K562 (cell line): ENCODE measurements around the gene LMAN1L. TPM values are rescaled to one million over a fixed set of nuclear protein-coding genes. Genes with fewer than 3 reads are reported as not detected.
A peak's percentile ranks its signal among the peaks of the same experiment; 100 is the strongest.

ENCODE experiments used
- ATAC-seq: fragments of 200-7000 bp; cut with Tn5 transposase; 3 replicates; pipeline ENCODE4 v1.9.1; 2020; ENCODE audit warnings: moderate library complexity
- BruUV-seq: library from RNA; stranded (reverse); fragments of 400-500 nt; replicated peaks from 2 replicates; lab custom pipeline; 2021; lab: Mats Ljungman, UMichigan
- CTCF ChIA-PET: fragments of 300-600 bp; formaldehyde crosslinking; extraction: SDS; loops from one replicate; lab custom pipeline; 2021; ENCODE audit warnings: low intra/inter-chr PET ratio; lab: Yijun Ruan, JAX
- POLR2A ChIA-PET: fragments of 300-600, 350-650 bp; sonication (Branson Sonifier 250); formaldehyde crosslinking; extraction: SDS; loops from one replicate; lab custom pipeline; 2021; ENCODE audit warnings: antibody characterized with exemption, inconsistent platforms; lab: Yijun Ruan, JAX
- DNase-seq, 4 experiments: peaks; one replicate each; pipeline versions ENCODE4 v3.0.0 to v3.0.0-alpha.2; 2011 to 2018; ENCODE audit warnings: low spot score in 3 of 4, mixed read lengths in 3 of 4; ENCODE audit errors: extremely low read depth in 1 of 4
- FAIRE-seq: peaks from 2 replicates; lab custom pipeline; 2011; peaks lifted over from hg19 to GRCh38; lab: Jason Lieb, UNC
- H2AFZ ChIP-seq: 2 replicates; pipeline ENCODE4 v1.6.0; 2011; ENCODE audit warnings: low read depth, low read length, control low read depth, inconsistent platforms
- H3K27ac ChIP-seq: fragments of 200-600 bp; 3 replicates; pipeline ENCODE4 v1.8.0; 2011; ENCODE audit warnings: low read depth, mild to moderate bottlenecking, control low read depth, inconsistent platforms, low read length, moderate library complexity, mixed read lengths; ENCODE audit errors: extremely low read depth
- H3K27me3 ChIP-seq, 2 experiments: fragments of 300-600 bp in 1 of 2; 2 replicates in 1 of 2; 3 replicates in 1 of 2; pipeline versions ENCODE4 v1.6.0 to v1.8.0; 2011; ENCODE audit warnings: inconsistent platforms in 2 of 2, low read length in 2 of 2, mild to moderate bottlenecking in 1 of 2, mixed read lengths in 1 of 2, moderate library complexity in 1 of 2; ENCODE audit not compliant: control insufficient read depth in 2 of 2, insufficient read depth in 2 of 2
- H3K36me3 ChIP-seq: fragments of 300-600 bp; 3 replicates; pipeline ENCODE4 v1.8.0; 2011; ENCODE audit warnings: mild to moderate bottlenecking, low read length, inconsistent platforms; ENCODE audit not compliant: control insufficient read depth, insufficient read depth
- H3K4me1 ChIP-seq, 2 experiments: fragments of 200-600 bp in 1 of 2; replicated peaks in 1 of 2; 2 replicates in 1 of 2; 3 replicates in 1 of 2; pipeline versions ENCODE4 v1.5.1 to v1.8.0; 2011; ENCODE audit warnings: inconsistent platforms in 2 of 2, low read length in 2 of 2, mild to moderate bottlenecking in 1 of 2, mixed read lengths in 1 of 2, moderate library complexity in 1 of 2; ENCODE audit not compliant: control insufficient read depth in 2 of 2, insufficient read depth in 2 of 2
- H3K4me2 ChIP-seq: 2 replicates; pipeline ENCODE4 v1.6.1; 2011; ENCODE audit warnings: low read length, control low read depth, inconsistent platforms, mixed read lengths; ENCODE audit not compliant: insufficient read depth
- H3K4me3 ChIP-seq: fragments of 200-600 bp; sonication (generic), shearing (Covaris generic); 2 replicates; pipeline ENCODE4 v1.5.1; 2016; ENCODE audit warnings: control low read depth, inconsistent platforms
- H3K79me2 ChIP-seq: fragments of 200-600 bp; 3 replicates; pipeline ENCODE4 v1.8.0; 2011; ENCODE audit warnings: low read length, inconsistent platforms; ENCODE audit not compliant: control insufficient read depth, insufficient read depth
- H3K9ac ChIP-seq, 2 experiments: 2 replicates each; pipeline versions ENCODE4 v1.6.0 to v1.6.1; 2011; ENCODE audit warnings: low read depth in 2 of 2, low read length in 2 of 2, control low read depth in 1 of 2, inconsistent platforms in 1 of 2, mild to moderate bottlenecking in 1 of 2, mixed read lengths in 1 of 2; ENCODE audit not compliant: insufficient read depth in 1 of 2
- H3K9me1 ChIP-seq: one replicate; pipeline ENCODE4 v1.6.0; 2011; ENCODE audit warnings: inconsistent platforms, mild to moderate bottlenecking, low read length, moderate library complexity; ENCODE audit not compliant: control insufficient read depth, insufficient read depth
- H3K9me3 ChIP-seq: replicated peaks from 2 replicates; pipeline ENCODE4 v1.5.1; 2011; ENCODE audit warnings: low read depth, low read length, inconsistent platforms; ENCODE audit not compliant: control insufficient read depth, insufficient read depth
- H4K20me1 ChIP-seq: replicated peaks from 2 replicates; pipeline ENCODE4 v1.6.1; 2011; ENCODE audit warnings: low read length, inconsistent platforms, mixed read lengths; ENCODE audit not compliant: control insufficient read depth, insufficient read depth
- ASH1L ChIP-seq: fragments of 450-650 bp; IDR thresholded peaks from 2 replicates; pipeline ENCODE4 v1.6.1; 2018; ENCODE audit warnings: borderline replicate concordance, mild to moderate bottlenecking, low read depth; ENCODE audit not compliant: partially characterized antibody
- BCOR ChIP-seq: fragments of 450-650 bp; IDR thresholded peaks from 2 replicates; pipeline ENCODE4 v1.6.1; 2016
- GTF2E2 ChIP-seq: fragments of 200-800 bp; sonication (Bioruptor generic); IDR thresholded peaks from 2 replicates; pipeline ENCODE4 v1.6.1; 2016; ENCODE audit warnings: missing genetic modification characterization, missing compliant biosample characterization
- NCOA1 ChIP-seq: fragments of 450-650 bp; IDR thresholded peaks from 2 replicates; pipeline ENCODE4 v1.6.1; 2016; ENCODE audit warnings: low read depth
- POLR2AphosphoS2 ChIP-seq: IDR thresholded peaks from 2 replicates; pipeline ENCODE4 v1.6.1; 2012; ENCODE audit warnings: low read length, improper control_type of control experiment
- SNIP1 ChIP-seq: fragments of 450-650 bp; IDR thresholded peaks from 2 replicates; pipeline ENCODE4 v1.7.1; 2017; ENCODE audit warnings: low read depth, mild to moderate bottlenecking
- SPI1 ChIP-seq: IDR thresholded peaks from 2 replicates; pipeline ENCODE4 v1.6.1; 2011; ENCODE audit warnings: low read depth, low read length, control low read depth, borderline replicate concordance
- YY1 ChIP-seq, 3 experiments: IDR thresholded peaks; 2 replicates each; pipeline ENCODE4 v1.6.1; 2011; ENCODE audit warnings: low read length in 2 of 3, mild to moderate bottlenecking in 2 of 3, moderate library complexity in 2 of 3, borderline replicate concordance in 1 of 3, control low read depth in 1 of 3, low read depth in 1 of 3; ENCODE audit not compliant: insufficient read depth in 3 of 3, insufficient replicate concordance in 2 of 3, control insufficient read depth in 1 of 3, insufficient read length in 1 of 3; ENCODE audit errors: extremely low read depth in 1 of 3
- ZNF592 ChIP-seq: fragments of 450-650 bp; IDR thresholded peaks from 2 replicates; pipeline ENCODE4 v1.6.1; 2017; ENCODE audit warnings: antibody characterized with exemption, mild to moderate bottlenecking
- ZNF668 ChIP-seq: fragments of 250-450 bp; sonication (Bioruptor Pico); IDR thresholded peaks from 2 replicates; pipeline ENCODE4 v1.8.0; 2022; ENCODE audit warnings: mild to moderate bottlenecking, inconsistent platforms
- WGBS: fragments of 100-300 bp; shearing (Covaris generic); methylation state at CpG from one replicate; pipeline ENCODE4 v1.1.6; 2016; ENCODE audit warnings: low coverage, mixed read lengths; ENCODE audit not compliant: insufficient coverage; ENCODE audit errors: missing lambda C conversion rate; 5-methylcytosine and 5-hydroxymethylcytosine counted together
- in situ Hi-C: fragments of 300-500 bp; cut with MboI; formaldehyde crosslinking; loops from 4 replicates; pipeline ENCODE4 v1.15.0; 2018; ENCODE audit warnings: inconsistent platforms, mixed read lengths
- intact Hi-C: fragments of 100-400 bp; cut with micrococcal nuclease; formaldehyde crosslinking; loops from 2 replicates; pipeline ENCODE4 v1.14.2; 2022
- polyA plus RNA-seq, 8 experiments: library from polyadenylated mRNA; depleted of rRNA in 4 of 8; stranded (reverse) in 5 of 8; unstranded in 3 of 8; fragments of >200 nt; fragmentation: Nextera tagmentation in 2 of 8; fragmentation: Illumina TruSeq in 1 of 8; extraction: Ambion mirVana in 2 of 8; extraction: Trizol in 1 of 8; gene quantifications; 2 replicates each; pipeline versions ENCODE4 v1.2.1 to v1.2.3, GENCODE V29; 2011 to 2014; ENCODE audit warnings: inconsistent platforms in 1 of 8, missing spikeins in 1 of 8
- total RNA-seq, 7 experiments: library from RNA; depleted of rRNA in 6 of 7; stranded (reverse); fragments of >200 nt in 6 of 7; fragmentation: Illumina TruSeq in 2 of 7; extraction: Trizol in 2 of 7; gene quantifications; 2 replicates each; pipeline versions ENCODE4 v1.2.1 to v1.2.3, GENCODE V29; 2011 to 2021; ENCODE audit warnings: low replicate concordance in 1 of 7
- TF ChIP-seq, protein P1 (sequence below), 2 experiments: fragments of 450-650 bp in 1 of 2; sonication (generic) in 1 of 2; formaldehyde crosslinking in 1 of 2; IDR thresholded peaks in 1 of 2; conservative IDR thresholded peaks in 1 of 2; 2 replicates each; pipeline versions ENCODE4 v1.6.1 to v1.8.1; 2016 to 2023; ENCODE audit warnings: mild to moderate bottlenecking in 2 of 2, moderate library complexity in 2 of 2, inconsistent platforms in 1 of 2, missing genetic modification reagents in 1 of 2

LMAN1L gene
- total and polyA plus RNA-seq, 9 of the 15 experiments (the other 6 are each of a cell fraction or from before 2014, with no cell fraction given), result not detected

DNA sequence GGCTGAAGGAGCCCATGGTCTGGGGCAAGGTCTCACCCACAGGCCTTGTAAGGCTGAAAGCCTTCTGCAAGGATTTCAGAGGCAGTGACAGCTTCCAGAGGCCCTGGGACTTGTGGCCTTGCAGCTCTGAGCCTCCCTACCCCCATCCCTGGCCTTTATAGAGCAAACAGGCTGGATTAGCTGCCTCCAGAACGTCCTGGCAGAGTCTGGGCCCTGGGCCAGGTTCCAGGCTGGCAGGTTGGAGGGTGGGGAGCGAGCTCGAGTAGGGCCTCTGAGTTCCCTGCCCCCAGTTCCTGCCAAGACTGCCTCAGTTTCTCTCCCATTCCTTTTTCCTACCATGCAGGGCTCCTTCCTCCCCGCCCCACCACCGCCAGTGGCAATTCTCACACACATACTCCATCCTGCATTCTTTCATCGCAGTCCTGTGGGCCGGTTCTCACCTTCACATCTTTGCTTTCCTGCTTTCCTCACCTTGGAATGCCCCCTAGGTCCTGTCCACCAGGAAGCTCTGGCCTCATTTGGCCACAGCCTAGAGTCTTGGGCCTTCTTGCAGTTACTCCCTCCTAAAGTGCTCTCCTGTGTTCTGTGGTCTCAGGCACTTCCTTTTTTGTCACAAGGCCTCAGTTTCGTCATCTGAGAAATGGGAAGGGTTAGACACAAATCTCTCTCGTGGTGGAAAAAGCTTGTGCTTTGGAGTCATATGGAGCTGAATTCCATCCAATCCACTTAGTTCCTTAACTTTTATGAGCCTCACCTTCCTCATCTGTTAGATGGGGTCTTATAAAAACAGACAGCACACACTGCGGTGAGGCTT lies 2.7 kb downstream of the LMAN1L start:
- TF ChIP-seq SPI1 (0 out of 2 replicates have a peak, but pooled peaks have one; percentile 57), ZNF592 (no peak), POLR2AphosphoS2 (no peak), ZNF668 (no peak), NCOA1 (no peak), YY1 (IDR thresholded peaks at IDR 0.05; ENCODE audit: borderline replicate concordance in 1 of 3, control insufficient read depth in 1 of 3, extremely low read depth in 1 of 3, insufficient read depth in 3 of 3, insufficient read length in 1 of 3, insufficient replicate concordance in 2 of 3, low read depth in 1 of 3, low read length in 2 of 3) (no peak), SNIP1 (no peak), ASH1L (no peak), BCOR (peak; percentile 53; the same call in 1 of the 2 replicates), GTF2E2 (tag) (no peak)
- TF ChIP-seq, protein P1, sequence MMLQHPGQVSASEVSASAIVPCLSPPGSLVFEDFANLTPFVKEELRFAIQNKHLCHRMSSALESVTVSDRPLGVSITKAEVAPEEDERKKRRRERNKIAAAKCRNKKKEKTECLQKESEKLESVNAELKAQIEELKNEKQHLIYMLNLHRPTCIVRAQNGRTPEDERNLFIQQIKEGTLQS (IDR thresholded peaks at IDR 0.05), result no peak
- TF ChIP-seq, protein P1 (CRISPR knock-in tag; conservative IDR thresholded peaks at IDR 0.05), result no peak
- TF ChIP-seq, all 486 proteins: peak for 2
- no peaks in the 10 kb centered on the region for H4K20me1 ChIP-seq
- ChIA-PET POLR2A (interaction anchor here (0.6 to 0.9 kb wide), 3 partner anchors 12 to 444 kb away, joined by 3 to 4 read pairs (median 3); no protein-coding TSS in a partner anchor), CTCF (no interaction called here)
- no peak overlapping the region for H3K4me2 ChIP-seq
- 25% methylated on average over 8 of the region's 10 CpGs for WGBS
- intact Hi-C loops, result no loop called here
- no peaks in the 10 kb centered on the region for H3K9me3 ChIP-seq
- BruUV-seq, result no TSS peak
- no peaks in the 10 kb centered on the region for H3K79me2 ChIP-seq
- H3K9ac ChIP-seq, result peak overlapping the region in 1 of 2 experiments; percentile 68; a peak in 2 of 4 replicates
- no peaks in the 10 kb centered on the region for H3K9me1 ChIP-seq
- H2AFZ ChIP-seq, result no peak overlapping the region
- H3K4me1 ChIP-seq, result peaks cover 6 to 27% of the 10 kb centered on the region in 2 experiments; a peak in 3 of 5 replicates
- no peak for FAIRE-seq
- ATAC-seq, result no peak
- no peak overlapping the region for H3K27ac ChIP-seq
- in situ Hi-C loops, result no loop called here
- no peaks in the 10 kb centered on the region for H3K36me3 ChIP-seq
- peaks cover 0 to 13% of the 10 kb centered on the region in 2 experiments; a peak in 2 of 5 replicates for H3K27me3 ChIP-seq
- DNase-seq, result no peak
- no peak overlapping the region for H3K4me3 ChIP-seq
